CD14-positive monocyte (primary cell): ENCODE data around the gene PRPF38B. TPM values are rescaled to one million over a fixed set of nuclear protein-coding genes. Genes with fewer than 3 reads are reported as not detected.
A peak's percentile ranks its signal among the peaks of the same experiment; 100 is the strongest.

Experiments
- DNase-seq, 3 donors: peaks; one replicate each; pipeline ENCODE4 v3.0.0-alpha.2; 2011 to 2022
- H2AFZ ChIP-seq: 2 replicates; pipeline ENCODE4 v1.6.0; 2012; ENCODE audit warnings: mild to moderate bottlenecking, low read depth, low read length, inconsistent platforms; ENCODE audit not compliant: insufficient read depth, poor library complexity, severe bottlenecking
- H3K27ac ChIP-seq, 2 donors: 1 replicate in 1 of 2; 2 replicates in 1 of 2; pipeline ENCODE4 v1.5.1; 2012 to 2013; ENCODE audit warnings: low read length in 2 of 2, control low read depth in 1 of 2, inconsistent platforms in 1 of 2, low read depth in 1 of 2, mild to moderate bottlenecking in 1 of 2
- H3K27me3 ChIP-seq, 2 donors: one replicate each; pipeline versions ENCODE4 v1.6.0 to v1.6.1; 2011 to 2013; ENCODE audit warnings: low read length in 2 of 2; ENCODE audit not compliant: control insufficient read depth in 2 of 2, insufficient read depth in 2 of 2
- H3K36me3 ChIP-seq, 2 donors: replicated peaks in 1 of 2; 1 replicate in 1 of 2; 2 replicates in 1 of 2; pipeline versions ENCODE4 v1.5.1 to v1.6.1; 2012 to 2013; ENCODE audit warnings: low read length in 2 of 2, control low read depth in 1 of 2, inconsistent platforms in 1 of 2, mild to moderate bottlenecking in 1 of 2; ENCODE audit not compliant: insufficient read depth in 2 of 2, control insufficient read depth in 1 of 2
- H3K4me1 ChIP-seq, 2 donors: 1 replicate in 1 of 2; 2 replicates in 1 of 2; pipeline versions ENCODE4 v1.5.1 to v1.6.1; 2012 to 2013; ENCODE audit warnings: low read length in 2 of 2, control low read depth in 1 of 2, inconsistent platforms in 1 of 2, mild to moderate bottlenecking in 1 of 2, moderate library complexity in 1 of 2; ENCODE audit not compliant: insufficient read depth in 2 of 2, control insufficient read depth in 1 of 2
- H3K4me2 ChIP-seq: replicated peaks from 2 replicates; pipeline ENCODE3; 2012; ENCODE audit warnings: low read length, moderate library complexity, mild to moderate bottlenecking; ENCODE audit not compliant: poor library complexity, severe bottlenecking; ENCODE audit errors: extremely low read depth
- H3K4me3 ChIP-seq, 3 experiments: fragments of 200-600 bp in 1 of 3; sonication (generic) in 1 of 3; replicated peaks in 1 of 3; 1 replicate in 2 of 3; 2 replicates in 1 of 3; pipeline ENCODE4 v1.5.1; 2011 to 2013; ENCODE audit warnings: low read length in 3 of 3, mild to moderate bottlenecking in 3 of 3, control low read depth in 2 of 3, low read depth in 2 of 3, inconsistent platforms in 1 of 3, moderate library complexity in 1 of 3
- H3K79me2 ChIP-seq: 2 replicates; pipeline ENCODE4 v1.6.0; 2012; ENCODE audit warnings: mild to moderate bottlenecking, control low read depth, inconsistent platforms, low read length, moderate library complexity; ENCODE audit not compliant: insufficient read depth
- H3K9ac ChIP-seq: 2 replicates; pipeline ENCODE4 v1.6.0; 2017; ENCODE audit warnings: low read length, mild to moderate bottlenecking; ENCODE audit not compliant: insufficient read depth, poor library complexity, severe bottlenecking
- H3K9me3 ChIP-seq, 2 donors: replicated peaks in 1 of 2; 1 replicate in 1 of 2; 2 replicates in 1 of 2; pipeline versions ENCODE4 v1.5.1 to v1.6.1; 2012 to 2013; ENCODE audit warnings: low read length in 2 of 2, control low read depth in 1 of 2; ENCODE audit not compliant: control insufficient read depth in 1 of 2, insufficient read depth in 1 of 2
- H4K20me1 ChIP-seq: 2 replicates; pipeline ENCODE4 v1.6.0; 2012; ENCODE audit warnings: mild to moderate bottlenecking, low read length, control low read depth, moderate library complexity; ENCODE audit not compliant: insufficient read depth
- H3K27ac Mint-ChIP-seq, 7 donors: one replicate each; pipeline ENCODE4 v1.8.0; 2020; ENCODE audit warnings: mild to moderate bottlenecking in 7 of 7, mixed read lengths in 7 of 7, moderate library complexity in 6 of 7, inconsistent platforms in 2 of 7
- H3K27me3 Mint-ChIP-seq, 3 donors: one replicate each; pipeline ENCODE4 v1.8.0; 2021 to 2022; ENCODE audit warnings: low read depth in 3 of 3, mild to moderate bottlenecking in 3 of 3, mixed read lengths in 3 of 3, moderate library complexity in 3 of 3, inconsistent platforms in 1 of 3
- H3K36me3 Mint-ChIP-seq, 2 donors: one replicate each; pipeline ENCODE4 v1.8.0; 2020; ENCODE audit warnings: mixed read lengths in 2 of 2, inconsistent platforms in 1 of 2, mild to moderate bottlenecking in 1 of 2
- H3K4me1 Mint-ChIP-seq: one replicate; pipeline ENCODE4 v1.8.0; 2020; ENCODE audit warnings: mild to moderate bottlenecking, mixed read lengths
- H3K4me3 Mint-ChIP-seq, 2 donors: one replicate each; pipeline ENCODE4 v1.8.0; 2020; ENCODE audit warnings: mild to moderate bottlenecking in 2 of 2, mixed read lengths in 2 of 2, moderate library complexity in 1 of 2
- H3K9me3 Mint-ChIP-seq, 7 donors: one replicate each; pipeline ENCODE4 v1.8.0; 2020 to 2022; ENCODE audit warnings: mixed read lengths in 7 of 7, mild to moderate bottlenecking in 6 of 7, moderate library complexity in 6 of 7, inconsistent platforms in 2 of 7
- CTCF ChIP-seq: fragments of 200-600 bp; IDR thresholded peaks from one replicate; pipeline ENCODE4 v1.8.0; 2022; ENCODE audit warnings: antibody characterized with exemption, mild to moderate bottlenecking
- WGBS: methylation state at CpG from one replicate; pipeline ENCODE4 v1.1.5; 2013; ENCODE audit warnings: missing lambda C conversion rate; ENCODE audit not compliant: insufficient coverage; 5-methylcytosine and 5-hydroxymethylcytosine counted together
- intact Hi-C, 2 donors: fragments of 100-400 bp; cut with micrococcal nuclease; formaldehyde crosslinking; loops; one replicate each; pipeline versions ENCODE4 v1.15.0 to v1.15.1; 2023
- polyA plus RNA-seq, 3 donors: library from polyadenylated mRNA; depleted of rRNA in 1 of 3; unstranded in 2 of 3; stranded (reverse) in 1 of 3; fragments of 300-500 nt in 2 of 3; fragments of >200 nt in 1 of 3; fragmentation: Illumina TruSeq in 2 of 3; gene quantifications; 1 replicate in 2 of 3; 2 replicates in 1 of 3; pipeline ENCODE4 v1.2.3, GENCODE V29; 2012 to 2021

The PRPF38B gene
- polyA plus RNA-seq, 3 donors, result 4.9 to 29.9 (median 8.3) TPM

GRCh38 chr1:108703939-108704338 is 11.8 kb downstream of the PRPF38B start:
- Histone ChIP-seq H3K36me3 (peaks cover 14 to 29% of the 10 kb centered on the region in 2 donors), H3K4me1 (peaks cover 19 to 27% of the 10 kb centered on the region in 2 donors), H3K79me2 (peaks cover 4% of the 10 kb centered on the region), H2AFZ (no peak overlapping the region), H3K27ac (peak overlapping the region in 1 of 2 donors; percentile 9), H3K4me2 (no peak overlapping the region), H3K9ac (no peak overlapping the region), H4K20me1 (peaks cover 16% of the 10 kb centered on the region), H3K4me3 (no peak overlapping the region), H3K27me3 (no peaks in the 10 kb centered on the region), H3K9me3 (no peaks in the 10 kb centered on the region)
- DNase-seq, result peak; percentile 21 to 66 (median 44)
- H3K36me3 Mint-ChIP-seq, result peaks cover 31 to 33% of the 10 kb centered on the region in 2 donors
- peak overlapping the region in 5 of 7 donors; percentile 46 to 88 (median 69) for H3K27ac Mint-ChIP-seq
- H3K9me3 Mint-ChIP-seq, result peaks cover 0 to 2% (median 0%) of the 10 kb centered on the region in 7 donors
- intact Hi-C loops, result no loop called here
- peaks cover 39% of the 10 kb centered on the region for H3K4me1 Mint-ChIP-seq
- H3K27me3 Mint-ChIP-seq, result peaks cover 0 to 4% (median 3%) of the 10 kb centered on the region in 3 donors
- WGBS, result no CpG with 5 or more reads among the region's 6 CpGs
- H3K4me3 Mint-ChIP-seq, result no peak overlapping the region
- no peak for TF ChIP-seq CTCF

- H3K27me3 ChIP-seq, result no peaks in the 10 kb centered on the region
- peaks cover 4% of the 10 kb centered on the region for H3K79me2 ChIP-seq
- intact Hi-C loops, result no loop called here
- peaks cover 0 to 6% (median 3%) of the 10 kb centered on the region in 3 donors for H3K27me3 Mint-ChIP-seq
- H3K4me1 ChIP-seq, result peaks cover 13 to 21% of the 10 kb centered on the region in 2 donors
- WGBS, result 88% methylated on average over 1 of the region's 2 CpGs
- H3K36me3 ChIP-seq, result peaks cover 9 to 23% of the 10 kb centered on the region in 2 donors
- no peak overlapping the region for H2AFZ ChIP-seq
- peak overlapping the region in 1 of 7 donors; percentile 61 for H3K27ac Mint-ChIP-seq
- no peak overlapping the region for H3K4me2 ChIP-seq
- H3K4me1 Mint-ChIP-seq, result peaks cover 33% of the 10 kb centered on the region
- no peak overlapping the region for H3K27ac ChIP-seq
- peaks cover 0 to 2% (median 0%) of the 10 kb centered on the region in 7 donors for H3K9me3 Mint-ChIP-seq
- H3K4me3 ChIP-seq, result no peak overlapping the region
- H4K20me1 ChIP-seq, result peaks cover 12% of the 10 kb centered on the region
- no peak for TF ChIP-seq CTCF
- peaks cover 25 to 28% of the 10 kb centered on the region in 2 donors for H3K36me3 Mint-ChIP-seq
- DNase-seq, result peak in 1 of 3 donors; percentile 43
- H3K9me3 ChIP-seq, result no peaks in the 10 kb centered on the region
- no peak overlapping the region for H3K4me3 Mint-ChIP-seq
- no peak overlapping the region for H3K9ac ChIP-seq
These were observed 12.4 kb downstream of the PRPF38B start for GRCh38 chr1:108704496-108704895.
